Measurements from ENCODE around the gene HSPD1. TPM values are rescaled to one million over a fixed set of nuclear protein-coding genes. Genes with fewer than 3 reads are reported as not detected.

HSPD1 gene
- polyA plus RNA-seq, 1 donor from 2014 or later = 229 TPM

DNA sequence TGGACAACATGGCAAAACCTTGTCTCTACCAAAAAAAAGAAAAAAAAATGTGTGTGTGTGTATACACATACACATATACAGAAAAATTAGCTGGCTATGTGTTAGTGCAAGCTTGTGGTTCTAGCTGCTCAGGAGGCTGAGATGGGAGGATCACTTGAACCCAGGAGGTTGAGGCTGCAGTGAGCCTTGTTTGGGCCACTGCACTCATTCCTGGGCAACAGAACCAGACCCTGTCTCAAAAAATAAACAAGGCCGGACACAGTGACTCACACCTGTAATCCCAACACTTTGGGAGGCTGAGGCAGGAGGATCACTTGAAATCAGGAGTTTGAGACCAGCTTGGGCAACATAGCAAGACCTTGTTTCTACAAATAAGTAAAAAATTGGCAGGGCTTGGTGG lies 44.2 kb downstream of the HSPD1 start (continued):
- TF ChIP-seq, protein P1, sequence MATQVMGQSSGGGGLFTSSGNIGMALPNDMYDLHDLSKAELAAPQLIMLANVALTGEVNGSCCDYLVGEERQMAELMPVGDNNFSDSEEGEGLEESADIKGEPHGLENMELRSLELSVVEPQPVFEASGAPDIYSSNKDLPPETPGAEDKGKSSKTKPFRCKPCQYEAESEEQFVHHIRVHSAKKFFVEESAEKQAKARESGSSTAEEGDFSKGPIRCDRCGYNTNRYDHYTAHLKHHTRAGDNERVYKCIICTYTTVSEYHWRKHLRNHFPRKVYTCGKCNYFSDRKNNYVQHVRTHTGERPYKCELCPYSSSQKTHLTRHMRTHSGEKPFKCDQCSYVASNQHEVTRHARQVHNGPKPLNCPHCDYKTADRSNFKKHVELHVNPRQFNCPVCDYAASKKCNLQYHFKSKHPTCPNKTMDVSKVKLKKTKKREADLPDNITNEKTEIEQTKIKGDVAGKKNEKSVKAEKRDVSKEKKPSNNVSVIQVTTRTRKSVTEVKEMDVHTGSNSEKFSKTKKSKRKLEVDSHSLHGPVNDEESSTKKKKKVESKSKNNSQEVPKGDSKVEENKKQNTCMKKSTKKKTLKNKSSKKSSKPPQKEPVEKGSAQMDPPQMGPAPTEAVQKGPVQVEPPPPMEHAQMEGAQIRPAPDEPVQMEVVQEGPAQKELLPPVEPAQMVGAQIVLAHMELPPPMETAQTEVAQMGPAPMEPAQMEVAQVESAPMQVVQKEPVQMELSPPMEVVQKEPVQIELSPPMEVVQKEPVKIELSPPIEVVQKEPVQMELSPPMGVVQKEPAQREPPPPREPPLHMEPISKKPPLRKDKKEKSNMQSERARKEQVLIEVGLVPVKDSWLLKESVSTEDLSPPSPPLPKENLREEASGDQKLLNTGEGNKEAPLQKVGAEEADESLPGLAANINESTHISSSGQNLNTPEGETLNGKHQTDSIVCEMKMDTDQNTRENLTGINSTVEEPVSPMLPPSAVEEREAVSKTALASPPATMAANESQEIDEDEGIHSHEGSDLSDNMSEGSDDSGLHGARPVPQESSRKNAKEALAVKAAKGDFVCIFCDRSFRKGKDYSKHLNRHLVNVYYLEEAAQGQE (IDR thresholded peaks at IDR 0.05; ENCODE audit: borderline replicate concordance) = no peak
- TF ChIP-seq POLR2AphosphoS5 (IDR thresholded peaks at IDR 0.05) = no peak

DNA sequence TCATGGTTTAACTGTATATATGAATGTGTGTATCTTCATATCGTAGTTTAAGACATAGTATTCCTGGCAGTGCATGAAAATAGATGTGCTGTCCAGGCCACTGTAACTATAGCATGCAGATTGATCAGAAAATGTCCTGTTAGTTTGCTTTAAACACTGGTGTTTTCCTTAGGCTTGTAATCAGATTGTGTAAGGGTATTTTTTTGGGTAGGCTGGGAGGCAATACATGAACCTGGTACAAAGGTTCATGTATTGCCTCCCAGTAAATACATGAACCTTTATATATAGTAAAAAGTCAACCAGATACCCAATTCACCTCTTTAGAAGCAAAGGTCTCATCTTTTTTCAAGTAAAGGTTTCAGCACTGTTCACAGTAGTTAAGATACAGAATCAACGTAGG lies 44.7 kb downstream of the HSPD1 start:
- no peaks in the 10 kb centered on the region for H3K9me3 ChIP-seq (ENCODE audit: low read length)
- H3K27ac ChIP-seq (ENCODE audit: low read length) = no peak overlapping the region
- peak overlapping the region; percentile 87 for H3K4me2 ChIP-seq (ENCODE audit: low read length)
- peaks cover 3% of the 10 kb centered on the region for H3F3A ChIP-seq (ENCODE audit: insufficient read depth, low read length, poor library complexity, severe bottlenecking)
- no peak overlapping the region for H3K9ac ChIP-seq (ENCODE audit: low read length)
- H4K20me1 ChIP-seq (ENCODE audit: insufficient read depth) = no peaks in the 10 kb centered on the region
- peaks cover 22% of the 10 kb centered on the region for H3K79me2 ChIP-seq (replicated peaks; ENCODE audit: insufficient read depth, low read length)
- no peaks in the 10 kb centered on the region for H3K9me2 ChIP-seq (ENCODE audit: insufficient read depth, low read length)
- TF ChIP-seq, protein P2, sequence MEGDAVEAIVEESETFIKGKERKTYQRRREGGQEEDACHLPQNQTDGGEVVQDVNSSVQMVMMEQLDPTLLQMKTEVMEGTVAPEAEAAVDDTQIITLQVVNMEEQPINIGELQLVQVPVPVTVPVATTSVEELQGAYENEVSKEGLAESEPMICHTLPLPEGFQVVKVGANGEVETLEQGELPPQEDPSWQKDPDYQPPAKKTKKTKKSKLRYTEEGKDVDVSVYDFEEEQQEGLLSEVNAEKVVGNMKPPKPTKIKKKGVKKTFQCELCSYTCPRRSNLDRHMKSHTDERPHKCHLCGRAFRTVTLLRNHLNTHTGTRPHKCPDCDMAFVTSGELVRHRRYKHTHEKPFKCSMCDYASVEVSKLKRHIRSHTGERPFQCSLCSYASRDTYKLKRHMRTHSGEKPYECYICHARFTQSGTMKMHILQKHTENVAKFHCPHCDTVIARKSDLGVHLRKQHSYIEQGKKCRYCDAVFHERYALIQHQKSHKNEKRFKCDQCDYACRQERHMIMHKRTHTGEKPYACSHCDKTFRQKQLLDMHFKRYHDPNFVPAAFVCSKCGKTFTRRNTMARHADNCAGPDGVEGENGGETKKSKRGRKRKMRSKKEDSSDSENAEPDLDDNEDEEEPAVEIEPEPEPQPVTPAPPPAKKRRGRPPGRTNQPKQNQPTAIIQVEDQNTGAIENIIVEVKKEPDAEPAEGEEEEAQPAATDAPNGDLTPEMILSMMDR (IDR thresholded peaks at IDR 0.05; ENCODE audit: poor library complexity, severe bottlenecking) = no peak
- TF ChIP-seq MXI1 (conservative IDR thresholded peaks at IDR 0.05; ENCODE audit: poor library complexity, severe bottlenecking) = no peak
- no peak for TF ChIP-seq POLR2AphosphoS5 (IDR thresholded peaks at IDR 0.05)
- TF ChIP-seq EZH2 (IDR thresholded peaks at IDR 0.05; ENCODE audit: borderline replicate concordance, insufficient read depth, low read length, poor library complexity, severe bottlenecking) = no peak
- no peak for TF ChIP-seq TAF1 (IDR thresholded peaks at IDR 0.05; ENCODE audit: low read depth)
- TF ChIP-seq EP300 (conservative IDR thresholded peaks at IDR 0.05; ENCODE audit: poor library complexity, severe bottlenecking) = no peak
- no peak for TF ChIP-seq SMC3 (conservative IDR thresholded peaks at IDR 0.05; ENCODE audit: poor library complexity)
- TF ChIP-seq, protein P1 (IDR thresholded peaks at IDR 0.05; ENCODE audit: borderline replicate concordance) = no peak
- no peaks in the 10 kb centered on the region for H3K36me3 ChIP-seq (ENCODE audit: insufficient read depth, low read length)
- H2AFZ ChIP-seq (ENCODE audit: low read depth, low read length) = no peak overlapping the region
- no peaks in the 10 kb centered on the region for H3K27me3 ChIP-seq (ENCODE audit: insufficient read depth, low read depth, low read length)
- peak overlapping the region; percentile 88 for H3K4me3 ChIP-seq (ENCODE audit: low read length)

Measured in neural cell (in vitro differentiated cells).